Liver (tissue), 3 donors: ENCODE measurements around the gene RUSC1.

Experiments used
- EGR1 ChIP-seq, 2 donors: IDR thresholded peaks; 2 replicates each; pipeline ENCODE4 v1.6.1; 2016 to 2018; ENCODE audit warnings: antibody characterized with exemption in 2 of 2, low read depth in 2 of 2
- FOXA1 ChIP-seq: IDR thresholded peaks from 2 replicates; pipeline ENCODE4 v1.6.1; 2016; ENCODE audit warnings: antibody characterized with exemption
- GABPA ChIP-seq, 2 donors: IDR thresholded peaks in 1 of 2; conservative IDR thresholded peaks in 1 of 2; 2 replicates each; pipeline ENCODE4 v1.6.1; 2016; ENCODE audit warnings: antibody characterized with exemption in 2 of 2, mild to moderate bottlenecking in 1 of 2, moderate library complexity in 1 of 2
- HNF4G ChIP-seq: IDR thresholded peaks from 2 replicates; pipeline ENCODE4 v1.6.1; 2016; ENCODE audit warnings: antibody characterized with exemption
- SP1 ChIP-seq: IDR thresholded peaks from 2 replicates; pipeline ENCODE4 v1.6.1; 2018; ENCODE audit warnings: antibody characterized with exemption, mild to moderate bottlenecking
- TAF1 ChIP-seq: conservative IDR thresholded peaks from 2 replicates; pipeline ENCODE4 v1.6.1; 2016; ENCODE audit warnings: antibody characterized with exemption, mild to moderate bottlenecking
- YY1 ChIP-seq: IDR thresholded peaks from 2 replicates; pipeline ENCODE4 v1.6.1; 2016; ENCODE audit warnings: antibody characterized with exemption, mild to moderate bottlenecking
- TF ChIP-seq, protein P1 (sequence below): fragments of 150-350 bp; IDR thresholded peaks from 2 replicates; pipeline ENCODE4 v1.5.1; 2017; ENCODE audit warnings: improper control_type of control experiment, low read depth, low read length; ENCODE audit not compliant: missing input control
- TF ChIP-seq, protein P2 (sequence below): IDR thresholded peaks from 2 replicates; pipeline ENCODE4 v1.6.1; 2016; ENCODE audit warnings: antibody characterized with exemption
- TF ChIP-seq, protein P3 (sequence below): IDR thresholded peaks from 2 replicates; pipeline ENCODE4 v1.6.1; 2016; ENCODE audit warnings: antibody characterized with exemption
- donor health status: healthy.
- donor health status: healthy.

DNA sequence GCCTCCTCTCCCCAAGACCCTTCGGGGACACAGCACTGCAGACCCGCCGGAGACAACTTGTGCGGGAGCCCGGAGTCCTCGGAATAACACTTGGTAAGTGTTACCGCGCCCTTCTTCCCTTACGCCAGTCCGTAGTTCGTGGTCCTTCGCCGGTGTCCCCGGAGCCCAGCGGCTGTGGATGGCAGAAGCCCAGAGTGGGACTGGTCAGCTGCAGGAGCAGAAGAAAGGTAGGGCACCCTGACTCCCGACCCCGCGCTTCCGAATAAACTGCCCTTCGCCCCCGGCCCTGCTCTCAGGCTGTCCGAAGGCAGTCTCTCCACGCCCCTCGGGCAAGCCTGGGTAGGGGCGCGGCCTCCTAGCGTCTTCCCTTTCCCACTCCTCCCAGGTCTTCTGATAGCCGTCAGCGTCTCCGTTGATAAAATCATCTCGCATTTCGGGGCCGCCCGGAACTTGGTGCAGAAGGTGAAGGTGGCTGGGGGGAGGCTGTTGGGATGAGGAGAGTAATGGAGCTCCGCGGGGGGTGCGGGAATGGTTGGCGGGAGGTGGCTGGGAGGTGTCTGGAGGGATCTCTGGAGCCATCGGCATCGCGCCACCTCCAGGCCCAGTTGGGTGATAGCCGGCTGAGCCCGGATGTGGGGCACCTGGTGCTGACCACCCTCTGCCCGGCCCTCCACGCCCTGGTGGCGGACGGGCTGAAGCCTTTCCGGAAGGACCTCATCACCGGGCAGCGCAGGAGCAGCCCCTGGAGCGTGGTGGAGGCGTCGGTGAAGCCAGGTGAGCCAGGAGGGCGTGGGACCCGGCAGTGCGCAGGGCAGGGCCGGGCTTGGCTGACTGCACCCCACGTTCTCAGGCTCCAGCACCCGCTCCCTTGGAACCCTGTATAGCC, 4.3 kb downstream of the RUSC1 start:
- TF ChIP-seq, protein P1, sequence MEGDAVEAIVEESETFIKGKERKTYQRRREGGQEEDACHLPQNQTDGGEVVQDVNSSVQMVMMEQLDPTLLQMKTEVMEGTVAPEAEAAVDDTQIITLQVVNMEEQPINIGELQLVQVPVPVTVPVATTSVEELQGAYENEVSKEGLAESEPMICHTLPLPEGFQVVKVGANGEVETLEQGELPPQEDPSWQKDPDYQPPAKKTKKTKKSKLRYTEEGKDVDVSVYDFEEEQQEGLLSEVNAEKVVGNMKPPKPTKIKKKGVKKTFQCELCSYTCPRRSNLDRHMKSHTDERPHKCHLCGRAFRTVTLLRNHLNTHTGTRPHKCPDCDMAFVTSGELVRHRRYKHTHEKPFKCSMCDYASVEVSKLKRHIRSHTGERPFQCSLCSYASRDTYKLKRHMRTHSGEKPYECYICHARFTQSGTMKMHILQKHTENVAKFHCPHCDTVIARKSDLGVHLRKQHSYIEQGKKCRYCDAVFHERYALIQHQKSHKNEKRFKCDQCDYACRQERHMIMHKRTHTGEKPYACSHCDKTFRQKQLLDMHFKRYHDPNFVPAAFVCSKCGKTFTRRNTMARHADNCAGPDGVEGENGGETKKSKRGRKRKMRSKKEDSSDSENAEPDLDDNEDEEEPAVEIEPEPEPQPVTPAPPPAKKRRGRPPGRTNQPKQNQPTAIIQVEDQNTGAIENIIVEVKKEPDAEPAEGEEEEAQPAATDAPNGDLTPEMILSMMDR: no peak
- TF ChIP-seq SP1: no peak
- TF ChIP-seq, protein P2, sequence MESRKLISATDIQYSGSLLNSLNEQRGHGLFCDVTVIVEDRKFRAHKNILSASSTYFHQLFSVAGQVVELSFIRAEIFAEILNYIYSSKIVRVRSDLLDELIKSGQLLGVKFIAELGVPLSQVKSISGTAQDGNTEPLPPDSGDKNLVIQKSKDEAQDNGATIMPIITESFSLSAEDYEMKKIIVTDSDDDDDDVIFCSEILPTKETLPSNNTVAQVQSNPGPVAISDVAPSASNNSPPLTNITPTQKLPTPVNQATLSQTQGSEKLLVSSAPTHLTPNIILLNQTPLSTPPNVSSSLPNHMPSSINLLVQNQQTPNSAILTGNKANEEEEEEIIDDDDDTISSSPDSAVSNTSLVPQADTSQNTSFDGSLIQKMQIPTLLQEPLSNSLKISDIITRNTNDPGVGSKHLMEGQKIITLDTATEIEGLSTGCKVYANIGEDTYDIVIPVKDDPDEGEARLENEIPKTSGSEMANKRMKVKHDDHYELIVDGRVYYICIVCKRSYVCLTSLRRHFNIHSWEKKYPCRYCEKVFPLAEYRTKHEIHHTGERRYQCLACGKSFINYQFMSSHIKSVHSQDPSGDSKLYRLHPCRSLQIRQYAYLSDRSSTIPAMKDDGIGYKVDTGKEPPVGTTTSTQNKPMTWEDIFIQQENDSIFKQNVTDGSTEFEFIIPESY: no peak
- no peak for TF ChIP-seq HNF4G
- TF ChIP-seq, protein P3, sequence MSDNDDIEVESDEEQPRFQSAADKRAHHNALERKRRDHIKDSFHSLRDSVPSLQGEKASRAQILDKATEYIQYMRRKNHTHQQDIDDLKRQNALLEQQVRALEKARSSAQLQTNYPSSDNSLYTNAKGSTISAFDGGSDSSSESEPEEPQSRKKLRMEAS: no peak
- TF ChIP-seq FOXA1: no peak
- TF ChIP-seq EGR1 (IDR thresholded peaks at IDR 0.05; ENCODE audit: low read depth in 2 of 2): no peak
- TF ChIP-seq YY1: no peak
- TF ChIP-seq GABPA (IDR thresholded peaks at IDR 0.05 in 1 of 2, conservative IDR thresholded peaks at IDR 0.05 in 1 of 2): no peak
- no peak for TF ChIP-seq TAF1
